Measurements from ENCODE around the gene GADD45B. TPM values are rescaled to one million over a fixed set of nuclear protein-coding genes. Genes with fewer than 3 reads are reported as not detected.

GADD45B gene
- polyA plus RNA-seq (2012; ENCODE audit: missing spikeins), result 68.1 TPM

- peak; percentile 95 for DNase-seq (ENCODE audit: insufficient read length)
- TF ChIP-seq TAF1 (IDR thresholded peaks at IDR 0.05; ENCODE audit: borderline replicate concordance, low read depth, low read length), result peak; percentile 100
- TF ChIP-seq POLR2A (IDR thresholded peaks at IDR 0.05; ENCODE audit: low read depth, low read length), result peak; percentile 100
- TF ChIP-seq POLR2AphosphoS5 (IDR thresholded peaks at IDR 0.05; ENCODE audit: low read depth, low read length), result peak; percentile 100
- peak; percentile 97 for FAIRE-seq
Measured at GRCh38 chr19:2475702-2476450, at the start of gene GADD45B. Gene GADD45B (plus strand): TSS chr19:2476127. CDS start chr19:2476359, 232 bp downstream.

- FAIRE-seq (no peak), DNase-seq (ENCODE audit: insufficient read length) (peak; percentile 74)
- no peak for TF ChIP-seq POLR2AphosphoS5 (IDR thresholded peaks at IDR 0.05; ENCODE audit: low read depth, low read length)
- TF ChIP-seq POLR2A (IDR thresholded peaks at IDR 0.05; ENCODE audit: low read depth, low read length), result no peak
- no peak for TF ChIP-seq TAF1 (IDR thresholded peaks at IDR 0.05; ENCODE audit: borderline replicate concordance, low read depth, low read length)
Measured at GRCh38 chr19:2426611-2427428, 49.1 kb upstream of the GADD45B start.

GRCh38 chr19:2427429-2428320, 48.3 kb upstream of the GADD45B start, which contains the start of gene TIMM13:
Gene TIMM13 (minus strand): TSS chr19:2427586. CDS start chr19:2427533, 53 bp downstream.
- TF ChIP-seq POLR2A (IDR thresholded peaks at IDR 0.05; ENCODE audit: low read depth, low read length), result peak; percentile 75
- peak; percentile 75 for TF ChIP-seq POLR2AphosphoS5 (IDR thresholded peaks at IDR 0.05; ENCODE audit: low read depth, low read length)
- no peak for TF ChIP-seq TAF1 (IDR thresholded peaks at IDR 0.05; ENCODE audit: borderline replicate concordance, low read depth, low read length)
- peak; percentile 99 for FAIRE-seq
- DNase-seq (ENCODE audit: insufficient read length), result peak; percentile 97

GRCh38 chr19:2428321-2428690, 47.6 kb upstream of the GADD45B start:
- DNase-seq (ENCODE audit: insufficient read length) (no peak), FAIRE-seq (no peak)
- TF ChIP-seq POLR2A (IDR thresholded peaks at IDR 0.05; ENCODE audit: low read depth, low read length), result no peak
- no peak for TF ChIP-seq POLR2AphosphoS5 (IDR thresholded peaks at IDR 0.05; ENCODE audit: low read depth, low read length)
- TF ChIP-seq TAF1 (IDR thresholded peaks at IDR 0.05; ENCODE audit: borderline replicate concordance, low read depth, low read length), result no peak

GRCh38 chr19:2428756-2429711, 46.9 kb upstream of the GADD45B start:
- DNase-seq (ENCODE audit: insufficient read length), result no peak
- TF ChIP-seq POLR2A (IDR thresholded peaks at IDR 0.05; ENCODE audit: low read depth, low read length) (no peak), POLR2AphosphoS5 (IDR thresholded peaks at IDR 0.05; ENCODE audit: low read depth, low read length) (no peak), TAF1 (IDR thresholded peaks at IDR 0.05; ENCODE audit: borderline replicate concordance, low read depth, low read length) (no peak)
- no peak for FAIRE-seq

- DNase-seq (ENCODE audit: insufficient read length), result no peak
- FAIRE-seq, result no peak
- TF ChIP-seq POLR2AphosphoS5 (IDR thresholded peaks at IDR 0.05; ENCODE audit: low read depth, low read length) (peak; percentile 64; the same call in 1 of the 2 replicates), TAF1 (IDR thresholded peaks at IDR 0.05; ENCODE audit: borderline replicate concordance, low read depth, low read length) (no peak), POLR2A (IDR thresholded peaks at IDR 0.05; ENCODE audit: low read depth, low read length) (no peak)
Measured at GRCh38 chr19:2429917-2430535, 45.9 kb upstream of the GADD45B start.

- TF ChIP-seq TAF1 (IDR thresholded peaks at IDR 0.05; ENCODE audit: borderline replicate concordance, low read depth, low read length) (no peak), POLR2AphosphoS5 (IDR thresholded peaks at IDR 0.05; ENCODE audit: low read depth, low read length) (no peak), POLR2A (IDR thresholded peaks at IDR 0.05; ENCODE audit: low read depth, low read length) (no peak)
- FAIRE-seq (no peak), DNase-seq (ENCODE audit: insufficient read length) (no peak)
Measured at GRCh38 chr19:2431318-2432055, 44.4 kb upstream of the GADD45B start.

- FAIRE-seq, result no peak
- no peak for DNase-seq (ENCODE audit: insufficient read length)
- TF ChIP-seq POLR2AphosphoS5 (IDR thresholded peaks at IDR 0.05; ENCODE audit: low read depth, low read length) (no peak), TAF1 (IDR thresholded peaks at IDR 0.05; ENCODE audit: borderline replicate concordance, low read depth, low read length) (no peak), POLR2A (IDR thresholded peaks at IDR 0.05; ENCODE audit: low read depth, low read length) (no peak)
Measured at GRCh38 chr19:2432131-2432848, 43.6 kb upstream of the GADD45B start.

Data from GM12892 (cell line).